ENCODE results near the gene PGAM2.

Gene PGAM2

DNA sequence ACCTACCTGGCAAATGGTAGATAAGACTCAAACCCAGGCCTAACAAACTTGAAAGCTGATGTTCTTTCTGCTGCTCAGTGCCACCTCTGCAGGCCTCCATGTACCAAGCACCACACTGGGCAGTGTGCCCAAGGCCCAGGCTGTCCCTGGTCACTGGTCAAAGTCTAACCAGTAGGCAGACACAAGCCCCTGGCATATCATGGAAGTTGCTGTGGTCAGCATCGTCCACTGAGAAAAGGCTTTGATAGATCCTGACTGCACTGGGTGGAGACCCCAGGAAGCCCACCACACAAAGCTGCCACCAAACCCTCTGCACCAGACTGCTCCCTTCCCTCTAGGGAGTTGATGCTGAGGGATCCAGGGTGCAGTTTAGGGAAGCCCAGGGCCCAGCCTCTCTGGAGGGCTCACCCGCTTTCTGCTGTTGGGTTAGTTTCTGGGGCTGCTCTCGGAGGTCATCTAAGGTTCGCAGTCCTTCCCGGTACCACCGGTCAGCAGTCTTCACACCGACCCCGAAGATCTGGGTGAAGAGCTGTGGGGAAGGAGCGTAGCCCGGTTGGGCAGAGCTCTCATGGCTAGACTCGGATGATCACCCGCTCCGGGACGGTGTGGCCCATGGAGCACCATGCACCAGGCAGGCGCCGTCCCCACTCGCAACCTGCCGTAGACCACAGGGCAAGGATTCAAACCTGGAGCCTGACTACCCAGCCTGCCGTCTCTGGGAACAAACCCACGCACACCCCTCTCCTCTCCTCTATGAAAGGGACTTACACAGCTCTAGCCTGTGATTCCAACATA is 10.9 kb upstream of the PGAM2 start:
- TF ChIP-seq, protein P1, sequence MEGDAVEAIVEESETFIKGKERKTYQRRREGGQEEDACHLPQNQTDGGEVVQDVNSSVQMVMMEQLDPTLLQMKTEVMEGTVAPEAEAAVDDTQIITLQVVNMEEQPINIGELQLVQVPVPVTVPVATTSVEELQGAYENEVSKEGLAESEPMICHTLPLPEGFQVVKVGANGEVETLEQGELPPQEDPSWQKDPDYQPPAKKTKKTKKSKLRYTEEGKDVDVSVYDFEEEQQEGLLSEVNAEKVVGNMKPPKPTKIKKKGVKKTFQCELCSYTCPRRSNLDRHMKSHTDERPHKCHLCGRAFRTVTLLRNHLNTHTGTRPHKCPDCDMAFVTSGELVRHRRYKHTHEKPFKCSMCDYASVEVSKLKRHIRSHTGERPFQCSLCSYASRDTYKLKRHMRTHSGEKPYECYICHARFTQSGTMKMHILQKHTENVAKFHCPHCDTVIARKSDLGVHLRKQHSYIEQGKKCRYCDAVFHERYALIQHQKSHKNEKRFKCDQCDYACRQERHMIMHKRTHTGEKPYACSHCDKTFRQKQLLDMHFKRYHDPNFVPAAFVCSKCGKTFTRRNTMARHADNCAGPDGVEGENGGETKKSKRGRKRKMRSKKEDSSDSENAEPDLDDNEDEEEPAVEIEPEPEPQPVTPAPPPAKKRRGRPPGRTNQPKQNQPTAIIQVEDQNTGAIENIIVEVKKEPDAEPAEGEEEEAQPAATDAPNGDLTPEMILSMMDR (conservative IDR thresholded peaks at IDR 0.05; ENCODE audit: low read depth, low read length) = no peak
- no peak overlapping the region for H3K4me3 ChIP-seq (ENCODE audit: low read length)
- DNase-seq (ENCODE audit: low read depth) = no peak

DNA sequence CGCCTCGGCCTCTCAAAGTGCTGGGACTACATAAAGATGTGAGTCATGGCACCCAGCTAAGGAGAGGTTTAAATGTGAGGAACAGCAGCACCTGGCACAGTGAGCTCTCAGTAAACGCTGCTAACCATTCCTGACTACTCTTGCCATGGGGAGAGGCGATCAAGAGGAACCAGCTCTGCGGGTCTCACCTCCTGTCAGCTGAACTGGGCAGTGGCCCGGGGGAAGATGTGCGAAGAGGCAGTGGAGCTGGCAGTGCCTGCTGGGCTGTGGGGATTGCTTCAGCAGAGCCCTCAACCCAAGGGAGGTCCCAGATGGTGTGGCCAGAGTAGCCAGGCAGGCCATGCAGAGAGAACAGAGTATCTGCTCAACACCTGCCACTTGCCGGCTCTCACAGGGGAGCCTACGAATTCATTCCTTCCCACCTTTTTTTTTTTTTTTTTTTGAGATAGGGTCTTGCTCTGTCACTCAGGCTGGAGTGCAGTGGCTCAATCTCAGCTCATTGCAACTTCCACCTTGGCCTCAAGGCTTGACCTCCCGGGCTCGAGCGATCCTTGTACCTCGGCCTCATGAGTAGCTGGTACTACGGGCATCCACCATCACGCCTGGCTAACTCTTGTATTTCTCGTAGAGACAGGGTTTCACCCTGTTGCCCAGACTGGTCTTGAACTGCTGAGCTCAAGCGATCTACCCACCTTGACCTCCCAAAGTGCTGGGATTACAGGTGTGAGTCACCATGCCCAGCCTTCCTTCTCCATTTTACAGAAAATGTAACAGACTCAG is 10.1 kb upstream of the PGAM2 start:
- TF ChIP-seq, protein P1 (conservative IDR thresholded peaks at IDR 0.05; ENCODE audit: low read depth, low read length) = no peak
- DNase-seq (ENCODE audit: low read depth) = no peak
- no peak overlapping the region for H3K4me3 ChIP-seq (ENCODE audit: low read length)

DNA sequence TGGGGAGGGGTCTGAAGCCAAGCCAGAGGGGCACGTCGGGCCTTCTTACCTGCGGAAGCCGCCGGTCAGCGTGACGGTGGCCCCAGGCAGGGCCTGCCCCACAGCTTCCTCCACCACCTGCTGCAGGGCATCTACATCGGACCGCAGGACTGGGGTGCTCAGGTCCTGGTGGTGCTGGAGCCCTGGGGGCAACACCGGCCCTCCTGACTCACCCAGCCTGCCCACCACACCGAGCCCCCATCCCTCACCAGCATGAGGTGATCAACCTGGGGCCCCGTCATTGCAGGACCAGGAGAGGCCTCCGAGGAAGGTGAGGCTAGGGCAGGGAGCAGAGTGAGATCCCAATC is 9.0 kb upstream of the PGAM2 start:
- no peak overlapping the region for H3K4me3 ChIP-seq (ENCODE audit: low read length)
- no peak for DNase-seq (ENCODE audit: low read depth)
- TF ChIP-seq, protein P1 (conservative IDR thresholded peaks at IDR 0.05; ENCODE audit: low read depth, low read length) = no peak

DNA sequence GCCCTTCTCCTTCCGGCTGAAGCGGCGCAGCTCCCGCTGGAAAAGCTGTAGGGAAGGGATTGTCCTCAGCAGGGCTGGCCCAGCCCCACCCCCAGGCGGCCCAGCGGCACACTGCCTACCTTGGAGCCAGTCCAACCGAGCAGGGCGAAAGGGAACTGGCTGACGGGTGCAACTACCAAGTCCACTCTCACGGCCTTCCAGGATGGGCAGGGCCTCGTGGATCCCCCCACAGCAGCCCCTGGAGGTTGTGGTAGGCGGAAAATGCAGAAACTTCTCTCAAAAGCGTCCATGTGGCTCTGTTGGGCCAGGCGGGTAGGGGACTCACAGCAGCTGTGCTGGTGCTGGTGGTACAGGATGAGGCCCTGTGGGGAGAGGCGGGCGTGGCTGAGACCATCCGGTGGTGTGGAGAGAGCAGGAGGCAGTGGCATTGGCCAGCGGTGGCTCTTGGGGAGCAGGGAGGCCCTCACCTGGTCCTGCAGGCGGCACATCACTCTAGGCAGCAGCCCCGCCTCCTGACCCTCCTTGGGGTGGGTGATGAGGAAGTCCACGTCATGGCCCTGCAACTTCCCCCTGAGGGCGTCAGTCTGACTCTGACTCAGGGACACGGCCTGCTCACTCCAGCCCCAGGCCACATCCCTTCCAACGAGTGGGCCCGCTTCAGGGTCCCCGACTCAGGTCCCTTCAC is 8.4 kb upstream of the PGAM2 start:
- DNase-seq (ENCODE audit: low read depth) = no peak
- TF ChIP-seq, protein P1 (conservative IDR thresholded peaks at IDR 0.05; ENCODE audit: low read depth, low read length) = no peak
- no peak overlapping the region for H3K4me3 ChIP-seq (ENCODE audit: low read length)

DNA sequence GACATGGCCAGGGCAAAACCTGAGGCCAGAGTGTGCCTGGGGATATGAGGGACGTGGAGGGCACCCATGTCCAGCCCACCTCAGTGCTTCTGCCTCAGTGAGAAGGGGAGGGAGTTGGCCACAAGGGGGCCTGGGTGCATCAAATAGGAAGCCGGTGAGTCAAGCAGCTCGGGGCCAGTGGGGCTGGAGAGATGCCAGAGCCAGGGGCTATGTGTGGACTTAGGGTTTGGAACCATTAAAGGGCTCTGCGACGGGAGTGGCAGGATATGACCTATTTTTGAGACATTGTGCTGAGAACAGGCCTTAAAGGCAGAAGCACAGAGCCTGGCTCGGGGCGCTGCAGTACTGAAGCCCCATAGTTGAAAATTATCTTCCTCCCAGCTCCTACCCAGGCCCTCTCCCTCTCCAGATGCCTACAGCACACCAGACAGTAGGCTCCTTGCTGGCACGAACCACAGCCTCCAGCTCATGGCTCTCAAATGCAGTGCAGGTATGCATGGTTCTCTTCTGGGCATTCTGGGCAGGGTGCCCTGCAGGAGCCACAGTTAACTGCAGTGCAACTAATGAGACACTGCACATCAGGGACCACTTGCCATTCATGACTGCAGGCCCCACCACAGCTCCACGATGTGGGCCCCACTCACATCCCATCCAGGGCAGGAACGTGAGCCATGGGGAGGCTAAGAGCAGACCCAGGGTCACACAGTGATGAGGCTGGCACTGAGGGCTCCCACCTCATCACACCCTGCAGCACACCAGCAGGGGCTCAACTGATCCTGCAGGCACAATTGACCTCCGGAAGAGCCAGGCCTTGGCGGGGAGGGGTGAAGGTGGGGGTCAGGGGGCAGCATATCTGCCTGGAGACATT is 7.2 kb upstream of the PGAM2 start:
- H3K4me3 ChIP-seq (ENCODE audit: low read length) = no peak overlapping the region
- no peak for DNase-seq (ENCODE audit: low read depth)
- TF ChIP-seq, protein P1 (conservative IDR thresholded peaks at IDR 0.05; ENCODE audit: low read depth, low read length) = peak; percentile 91

DNA sequence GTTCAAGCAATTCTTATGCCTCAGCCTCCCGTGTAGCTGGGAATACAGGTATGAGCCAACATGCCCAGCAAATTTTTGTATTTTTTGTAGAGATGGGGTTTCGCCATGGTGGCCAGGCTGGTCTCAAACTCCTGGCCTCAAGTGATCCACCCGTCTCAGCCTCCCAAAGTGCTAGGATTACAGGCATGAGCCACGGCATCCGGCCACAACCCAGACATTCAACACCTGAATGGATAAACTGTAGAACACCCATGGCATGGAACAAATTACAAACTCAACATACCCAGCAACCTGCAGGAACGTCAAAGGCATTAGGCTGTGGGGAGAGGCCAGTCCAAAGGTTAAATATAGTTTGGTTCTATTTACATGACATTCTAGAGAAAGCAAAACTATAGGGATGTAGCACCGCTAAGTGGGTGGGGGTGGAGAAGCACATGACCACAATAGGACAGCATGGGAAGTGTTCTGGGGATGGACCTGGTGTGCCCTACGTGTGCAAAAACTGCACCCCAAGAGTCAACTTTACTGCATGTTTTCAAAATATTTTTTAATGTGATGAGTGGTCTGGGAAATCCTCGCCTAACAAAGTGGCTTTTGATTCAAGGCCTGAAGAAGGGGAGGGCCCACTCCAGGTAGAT is 6.5 kb upstream of the PGAM2 start:
- no peak for DNase-seq (ENCODE audit: low read depth)
- TF ChIP-seq, protein P1 (conservative IDR thresholded peaks at IDR 0.05; ENCODE audit: low read depth, low read length) = no peak
- H3K4me3 ChIP-seq (ENCODE audit: low read length) = no peak overlapping the region

Data from retinal pigment epithelial cell (primary cell).